Subcutaneous adipose tissue (tissue), 4 donors: ENCODE data around the gene CDCP1. TPM values are rescaled to one million over a fixed set of nuclear protein-coding genes. Genes with fewer than 3 reads are reported as not detected.

ENCODE experiments used
- total RNA-seq, 4 donors: library from RNA; depleted of rRNA; stranded (reverse); fragments of >200 nt; gene quantifications; one replicate each; pipeline ENCODE4 v1.1.0, GENCODE V29; 2016
- TF ChIP-seq, protein P1 (sequence below): fragments of 450-650 bp; IDR thresholded peaks from one replicate; pipeline ENCODE4 v1.5.1; 2016; ENCODE audit warnings: low read depth, mild to moderate bottlenecking, control low read depth, antibody characterized with exemption, moderate library complexity

CDCP1 gene
- total RNA-seq, 4 donors from 2014 or later = 0.19 to 11.6 (median 2.1) TPM

GRCh38 chr3:45088543-45089358 lies 57.4 kb downstream of the CDCP1 start:
- TF ChIP-seq, protein P1, sequence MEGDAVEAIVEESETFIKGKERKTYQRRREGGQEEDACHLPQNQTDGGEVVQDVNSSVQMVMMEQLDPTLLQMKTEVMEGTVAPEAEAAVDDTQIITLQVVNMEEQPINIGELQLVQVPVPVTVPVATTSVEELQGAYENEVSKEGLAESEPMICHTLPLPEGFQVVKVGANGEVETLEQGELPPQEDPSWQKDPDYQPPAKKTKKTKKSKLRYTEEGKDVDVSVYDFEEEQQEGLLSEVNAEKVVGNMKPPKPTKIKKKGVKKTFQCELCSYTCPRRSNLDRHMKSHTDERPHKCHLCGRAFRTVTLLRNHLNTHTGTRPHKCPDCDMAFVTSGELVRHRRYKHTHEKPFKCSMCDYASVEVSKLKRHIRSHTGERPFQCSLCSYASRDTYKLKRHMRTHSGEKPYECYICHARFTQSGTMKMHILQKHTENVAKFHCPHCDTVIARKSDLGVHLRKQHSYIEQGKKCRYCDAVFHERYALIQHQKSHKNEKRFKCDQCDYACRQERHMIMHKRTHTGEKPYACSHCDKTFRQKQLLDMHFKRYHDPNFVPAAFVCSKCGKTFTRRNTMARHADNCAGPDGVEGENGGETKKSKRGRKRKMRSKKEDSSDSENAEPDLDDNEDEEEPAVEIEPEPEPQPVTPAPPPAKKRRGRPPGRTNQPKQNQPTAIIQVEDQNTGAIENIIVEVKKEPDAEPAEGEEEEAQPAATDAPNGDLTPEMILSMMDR = no peak

DNA sequence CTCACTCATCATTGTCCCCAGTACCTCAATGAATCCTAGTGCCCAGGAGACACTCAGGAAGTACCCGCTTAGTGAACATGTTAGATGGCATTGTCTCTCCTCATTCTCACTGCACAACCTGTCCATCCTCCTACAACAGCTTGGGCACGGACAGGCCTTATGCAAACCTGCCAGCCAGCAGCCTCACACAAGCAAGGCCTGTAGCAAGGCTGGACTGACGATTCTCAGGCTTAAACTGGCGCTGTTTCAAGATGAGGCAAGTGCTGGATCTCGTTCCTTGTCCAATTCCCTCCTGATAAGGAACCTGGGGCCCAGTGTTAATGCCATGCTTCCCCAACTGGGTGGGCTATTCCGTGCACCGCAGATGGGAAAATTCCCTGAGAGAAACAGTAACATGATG lies 59.0 kb downstream of the CDCP1 start:
- TF ChIP-seq, protein P1 = no peak

GRCh38 chr3:45084820-45085816 lies 61.1 kb downstream of the CDCP1 start:
- TF ChIP-seq, protein P1 = no peak

GRCh38 chr3:45084361-45084760 lies 61.8 kb downstream of the CDCP1 start:
- TF ChIP-seq, protein P1 = no peak

- TF ChIP-seq, protein P1 = no peak
Measured at GRCh38 chr3:45083023-45083422, 63.2 kb downstream of the CDCP1 start.

- TF ChIP-seq, protein P1 = no peak
Measured at GRCh38 chr3:45082142-45082538, 64.0 kb downstream of the CDCP1 start.
